Keratinocyte (primary cell): ENCODE data around the gene AGAP9. TPM values are rescaled to one million over a fixed set of nuclear protein-coding genes. Genes with fewer than 3 reads are reported as not detected.

Source experiments
- DNase-seq: peaks from one replicate; pipeline ENCODE4 v3.0.0-alpha.2; 2011; ENCODE audit warnings: low read depth, missing footprints, low spot score
- FAIRE-seq: peaks from 2 replicates; lab custom pipeline; 2011; peaks lifted over from hg19 to GRCh38; lab: Jason Lieb, UNC
- H2AFZ ChIP-seq: 2 replicates; pipeline ENCODE4 v1.6.0; 2012; ENCODE audit warnings: low read length, control low read depth, inconsistent platforms; ENCODE audit not compliant: control insufficient read depth
- H3K27ac ChIP-seq: 2 replicates; pipeline ENCODE4 v1.5.1; 2011; ENCODE audit warnings: low read length; ENCODE audit not compliant: control insufficient read depth, insufficient read depth
- H3K27me3 ChIP-seq: 3 replicates; pipeline ENCODE4 v1.6.0; 2011; ENCODE audit warnings: low read length; ENCODE audit not compliant: control insufficient read depth, insufficient read depth; ENCODE audit errors: extremely low read depth
- H3K36me3 ChIP-seq, 2 experiments: 2 replicates in 1 of 2; 3 replicates in 1 of 2; pipeline ENCODE4 v1.5.1; 2011; ENCODE audit warnings: low read length in 2 of 2, mild to moderate bottlenecking in 1 of 2; ENCODE audit not compliant: control insufficient read depth in 2 of 2, insufficient read depth in 2 of 2; ENCODE audit errors: extremely low read depth in 1 of 2
- H3K4me1 ChIP-seq: 3 replicates; pipeline ENCODE4 v1.5.1; 2011; ENCODE audit warnings: low read length; ENCODE audit not compliant: control insufficient read depth, insufficient read depth; ENCODE audit errors: extremely low read depth
- H3K4me2 ChIP-seq: 3 replicates; pipeline ENCODE4 v1.6.0; 2011; ENCODE audit warnings: low read depth, low read length; ENCODE audit not compliant: control insufficient read depth, insufficient read depth; ENCODE audit errors: extremely low read depth
- H3K4me3 ChIP-seq, 3 experiments: fragments of 200-600 bp in 1 of 3; sonication (generic) in 1 of 3; 2 replicates in 2 of 3; 3 replicates in 1 of 3; pipeline ENCODE4 v1.5.1; 2011 to 2016; ENCODE audit warnings: low read length in 3 of 3, mild to moderate bottlenecking in 3 of 3, control low read depth in 2 of 3, inconsistent platforms in 1 of 3, low read depth in 1 of 3, mixed read lengths in 1 of 3, mixed run types in 1 of 3, moderate library complexity in 1 of 3; ENCODE audit not compliant: control insufficient read depth in 2 of 3, insufficient read depth in 2 of 3; ENCODE audit errors: extremely low read depth in 1 of 3
- H3K79me2 ChIP-seq: 2 replicates; pipeline ENCODE4 v1.6.0; 2012; ENCODE audit warnings: low read length; ENCODE audit not compliant: control insufficient read depth, insufficient read depth
- H3K9ac ChIP-seq: 3 replicates; pipeline ENCODE4 v1.6.0; 2011; ENCODE audit warnings: low read length; ENCODE audit not compliant: control insufficient read depth, insufficient read depth; ENCODE audit errors: extremely low read depth
- H3K9me1 ChIP-seq: 3 replicates; pipeline ENCODE4 v1.6.0; 2011; ENCODE audit warnings: low read length; ENCODE audit not compliant: control insufficient read depth, insufficient read depth; ENCODE audit errors: extremely low read depth
- H3K9me3 ChIP-seq: 2 replicates; pipeline ENCODE4 v1.5.1; 2012; ENCODE audit warnings: low read depth, low read length; ENCODE audit not compliant: control insufficient read depth
- H4K20me1 ChIP-seq: 3 replicates; pipeline ENCODE4 v1.6.0; 2011; ENCODE audit warnings: low read length; ENCODE audit not compliant: control insufficient read depth, insufficient read depth; ENCODE audit errors: extremely low read depth
- EZH2 ChIP-seq: IDR thresholded peaks from one replicate; pipeline ENCODE4 v1.6.1; 2012; ENCODE audit warnings: inconsistent platforms, mild to moderate bottlenecking, low read length, moderate library complexity
- dilution Hi-C: fragments of 300-500 bp; cut with MboI; formaldehyde crosslinking; loops from one replicate; pipeline ENCODE4 v1.7.0; 2020; ENCODE audit warnings: low sequenced_read_pairs; ENCODE audit not compliant: extremely low pct_ligation_motif_present
- polyA plus RNA-seq, 5 experiments: library from polyadenylated mRNA; depleted of rRNA in 3 of 5; stranded (reverse) in 3 of 5; stranded (forward) in 1 of 5; unstranded in 1 of 5; fragments of >200 nt; gene quantifications; 1 replicate in 1 of 5; 2 replicates in 3 of 5; 3 replicates in 1 of 5; pipeline versions ENCODE4 v1.2.1 to v1.2.3, GENCODE V29; 2011 to 2012; ENCODE audit warnings: missing spikeins in 2 of 5, low read depth in 1 of 5, low replicate concordance in 1 of 5
- small RNA-seq, 3 experiments: library from RNA; depleted of rRNA; stranded (forward); fragments of <200 nt; gene quantifications; one replicate each; pipeline ENCODE3, GENCODE V24; 2012; ENCODE audit warnings: low read depth in 3 of 3, low replicate concordance in 1 of 3; ENCODE audit not compliant: insufficient read length in 3 of 3
- TF ChIP-seq, protein P1 (sequence below), 3 experiments: IDR thresholded peaks in 1 of 3; conservative IDR thresholded peaks in 1 of 3; optimal IDR thresholded peaks in 1 of 3; 2 replicates in 2 of 3; 3 replicates in 1 of 3; pipeline versions ENCODE3 to v1.5.1; 2011; ENCODE audit warnings: low read length in 3 of 3, mild to moderate bottlenecking in 3 of 3, moderate library complexity in 2 of 3, control low read depth in 1 of 3, inconsistent platforms in 1 of 3; ENCODE audit not compliant: insufficient read depth in 2 of 3; ENCODE audit errors: extremely low read depth in 1 of 3

Gene AGAP9
- polyA plus RNA-seq, 1 donor (not counting 4 experiments of a cell fraction or from before 2014, with no cell fraction given): 6.5 TPM

DNA sequence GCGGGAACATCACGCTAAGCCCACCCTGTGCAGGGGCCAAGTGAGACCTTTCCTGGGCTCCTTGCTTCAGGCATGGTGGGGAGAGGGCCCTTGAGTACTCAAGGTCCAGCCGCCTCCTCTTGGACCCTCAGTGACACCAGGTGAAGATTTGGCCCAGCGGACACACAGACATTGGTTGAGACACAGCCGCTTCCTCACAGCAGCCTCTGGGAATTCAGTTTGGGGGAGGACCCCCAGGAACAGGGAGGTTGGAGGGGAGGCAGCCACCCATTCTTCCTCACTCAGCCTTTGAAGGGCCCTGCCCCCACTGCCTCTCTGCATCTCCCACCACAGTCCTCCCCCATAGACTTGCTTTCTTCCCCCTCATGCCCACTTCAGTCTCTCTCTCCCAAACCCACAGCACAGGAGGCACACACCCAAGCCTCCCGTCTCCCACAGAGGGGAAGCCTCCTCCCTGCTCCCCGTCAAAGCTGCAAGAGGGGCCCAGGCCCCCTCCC lies 71.4 kb downstream of the AGAP9 start:
- Histone ChIP-seq H4K20me1 (no peaks in the 10 kb centered on the region), H3K36me3 (no peaks in the 10 kb centered on the region), H2AFZ (no peak overlapping the region), H3K9ac (no peak overlapping the region), H3K27ac (no peak overlapping the region), H3K79me2 (no peaks in the 10 kb centered on the region), H3K27me3 (peaks cover 9% of the 10 kb centered on the region), H3K4me1 (no peaks in the 10 kb centered on the region), H3K9me3 (no peaks in the 10 kb centered on the region), H3K4me3 (no peak overlapping the region), H3K4me2 (no peak overlapping the region), H3K9me1 (no peaks in the 10 kb centered on the region)
- dilution Hi-C loops: no loop called here
- DNase-seq (no peak), FAIRE-seq (no peak)
- TF ChIP-seq EZH2: no peak
- TF ChIP-seq, protein P1, sequence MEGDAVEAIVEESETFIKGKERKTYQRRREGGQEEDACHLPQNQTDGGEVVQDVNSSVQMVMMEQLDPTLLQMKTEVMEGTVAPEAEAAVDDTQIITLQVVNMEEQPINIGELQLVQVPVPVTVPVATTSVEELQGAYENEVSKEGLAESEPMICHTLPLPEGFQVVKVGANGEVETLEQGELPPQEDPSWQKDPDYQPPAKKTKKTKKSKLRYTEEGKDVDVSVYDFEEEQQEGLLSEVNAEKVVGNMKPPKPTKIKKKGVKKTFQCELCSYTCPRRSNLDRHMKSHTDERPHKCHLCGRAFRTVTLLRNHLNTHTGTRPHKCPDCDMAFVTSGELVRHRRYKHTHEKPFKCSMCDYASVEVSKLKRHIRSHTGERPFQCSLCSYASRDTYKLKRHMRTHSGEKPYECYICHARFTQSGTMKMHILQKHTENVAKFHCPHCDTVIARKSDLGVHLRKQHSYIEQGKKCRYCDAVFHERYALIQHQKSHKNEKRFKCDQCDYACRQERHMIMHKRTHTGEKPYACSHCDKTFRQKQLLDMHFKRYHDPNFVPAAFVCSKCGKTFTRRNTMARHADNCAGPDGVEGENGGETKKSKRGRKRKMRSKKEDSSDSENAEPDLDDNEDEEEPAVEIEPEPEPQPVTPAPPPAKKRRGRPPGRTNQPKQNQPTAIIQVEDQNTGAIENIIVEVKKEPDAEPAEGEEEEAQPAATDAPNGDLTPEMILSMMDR (optimal IDR thresholded peaks at IDR 0.05 in 1 of 3, IDR thresholded peaks at IDR 0.05 in 1 of 3, conservative IDR thresholded peaks at IDR 0.05 in 1 of 3; ENCODE audit: extremely low read depth in 1 of 3, insufficient read depth in 2 of 3, low read length in 3 of 3): no peak

Small RNAs within 50 kb of the gene (small RNA-seq; reads per million reads assigned to genes)
- 0 reads per million in 3 experiments for gene AL591684.3
- gene RNA5SP312: 0 reads per million in 3 experiments

Other genes starting within 250 kb of the AGAP9 start
- not detected in 3 replicates for gene GDF10, start 223.4 kb downstream of the AGAP9 start, polyA plus RNA-seq
- gene GDF2, start 201.2 kb downstream of the AGAP9 start, polyA plus RNA-seq: not detected in 3 replicates
- not detected in 3 replicates for gene RBP3, start 175.3 kb downstream of the AGAP9 start, polyA plus RNA-seq
- 1.2 to 1.4 TPM (median 1.4 TPM) in 3 replicates for gene ZNF488, start 139.3 kb downstream of the AGAP9 start, polyA plus RNA-seq
- 799 to 1,190 TPM (median 820 TPM) in 3 replicates for gene ANXA8, start 39.5 kb downstream of the AGAP9 start, polyA plus RNA-seq
- 3.9 to 23.2 TPM (median 10.6 TPM) in 3 replicates for gene FAM25G, start 31.9 kb downstream of the AGAP9 start, polyA plus RNA-seq
- 0.13 TPM in 1 of 3 replicates, not detected in the others for gene SYT15B, start 240.0 kb upstream of the AGAP9 start, polyA plus RNA-seq